H1 (cell line): ENCODE measurements around the gene LARP1. TPM values are rescaled to one million over a fixed set of nuclear protein-coding genes. Genes with fewer than 3 reads are reported as not detected.

Experiments used
- CBX5 ChIP-seq: fragments of 300-800, 300-1000 bp; sonication (generic); IDR thresholded peaks from 2 replicates; pipeline ENCODE4 v1.7.1; 2016; ENCODE audit warnings: antibody characterized with exemption, low read length, low read depth
- HDAC2 ChIP-seq, 2 experiments: fragments of 300-600 bp in 1 of 2; sonication (generic) in 1 of 2; IDR thresholded peaks; 2 replicates each; pipeline ENCODE4 v1.6.1; 2011 to 2012; ENCODE audit warnings: low read depth in 2 of 2, low read length in 2 of 2, mild to moderate bottlenecking in 2 of 2, moderate library complexity in 2 of 2, borderline replicate concordance in 1 of 2, inconsistent platforms in 1 of 2
- YY1 ChIP-seq: IDR thresholded peaks from 2 replicates; pipeline ENCODE4 v1.6.1; 2011; ENCODE audit warnings: low read depth, mild to moderate bottlenecking, low read length
- polyA plus RNA-seq, 7 experiments: library from polyadenylated mRNA; depleted of rRNA in 3 of 7; stranded (reverse) in 5 of 7; unstranded in 2 of 7; fragments of >200 nt in 5 of 7; fragments of 200-250 nt in 2 of 7; gene quantifications; 1 replicate in 5 of 7; 2 replicates in 1 of 7; 4 replicates in 1 of 7; pipeline versions ENCODE4 v1.2.1 to v1.2.3, GENCODE V29; 2011 to 2013; ENCODE audit warnings: missing spikeins in 2 of 7, mixed read lengths in 2 of 7
- total RNA-seq: library from RNA; stranded (reverse); fragmentation: NEBNext Ultra II Directional; extraction: Animal tissue kit (Norgen Biotek cat#: 25700); gene quantifications from 2 replicates; pipeline ENCODE4 v1.2.1, GENCODE V29; 2021

The LARP1 gene
- total and polyA plus RNA-seq, 2 of the 8 experiments (the other 6 are each of a cell fraction or from before 2014, with no cell fraction given), result 106 to 422 TPM

- TF ChIP-seq HDAC2 (IDR thresholded peaks at IDR 0.05; ENCODE audit: borderline replicate concordance in 1 of 2, low read depth in 2 of 2, low read length in 2 of 2) (no peak), CBX5 (no peak), YY1 (no peak)
- TF ChIP-seq, all 59 proteins: peak for 0
These were observed 58.6 kb downstream of the LARP1 start (continued) for GRCh38 chr5:154813736-154814135.
